ENCODE measurements around the gene CTDP1. TPM values are rescaled to one million over a fixed set of nuclear protein-coding genes. Genes with fewer than 3 reads are reported as not detected.

CTDP1 gene
- total RNA-seq, 1 donor from 2014 or later: 25.2 TPM

DNA sequence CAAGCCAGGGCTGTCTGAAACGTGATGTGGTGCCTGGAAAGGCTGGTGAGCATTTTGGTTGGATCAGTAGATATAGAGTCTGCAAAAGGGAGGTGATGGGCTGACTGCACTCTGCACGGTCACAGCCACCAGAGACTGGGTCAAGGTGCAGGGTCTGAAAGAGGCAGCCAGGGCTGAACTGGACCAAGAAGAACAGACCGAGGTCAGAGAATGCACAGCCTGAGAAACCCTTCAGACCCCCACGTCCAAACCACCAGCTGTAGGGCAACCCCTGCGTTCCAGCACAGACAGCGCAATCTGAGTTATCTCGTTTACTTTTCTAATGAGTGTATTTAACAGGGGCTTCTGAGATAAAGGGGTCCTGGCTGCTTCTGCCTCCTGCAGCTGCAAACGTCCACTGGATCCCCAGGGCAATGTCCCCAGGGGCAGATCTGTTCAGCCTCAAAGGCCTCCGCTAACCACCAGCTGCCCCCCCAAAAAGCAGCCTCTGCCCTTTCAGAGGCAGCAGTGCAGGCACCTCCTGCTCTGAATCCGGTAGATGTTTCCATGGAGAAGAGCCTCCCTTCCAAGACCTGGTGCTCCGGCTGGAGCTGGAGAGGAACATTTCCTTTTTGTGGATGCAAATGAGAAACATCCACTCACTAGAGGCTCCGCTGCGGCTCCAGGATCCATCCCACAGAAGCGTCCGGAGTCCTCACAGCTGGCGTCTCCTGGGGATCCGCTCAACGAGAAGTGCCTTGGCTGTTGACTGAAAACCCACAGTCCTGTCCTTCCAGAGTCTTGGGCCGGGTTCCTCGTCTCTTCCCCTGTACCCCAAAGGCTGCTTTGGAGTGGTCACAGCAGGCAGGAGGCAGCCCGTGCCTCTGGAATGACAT lies 117.2 kb downstream of the CTDP1 start:
- intact Hi-C loops (cut with DNase I): no loop called here
- no peak for ATAC-seq
- Histone ChIP-seq H3K27ac (no peak overlapping the region), H3K36me3 (no peaks in the 10 kb centered on the region), H3K4me1 (peaks cover 23% of the 10 kb centered on the region), H3K9me3 (no peaks in the 10 kb centered on the region), H3K4me3 (no peak overlapping the region), H3K27me3 (ENCODE audit: low read depth) (peaks cover 62% of the 10 kb centered on the region)
- TF ChIP-seq, protein P1, sequence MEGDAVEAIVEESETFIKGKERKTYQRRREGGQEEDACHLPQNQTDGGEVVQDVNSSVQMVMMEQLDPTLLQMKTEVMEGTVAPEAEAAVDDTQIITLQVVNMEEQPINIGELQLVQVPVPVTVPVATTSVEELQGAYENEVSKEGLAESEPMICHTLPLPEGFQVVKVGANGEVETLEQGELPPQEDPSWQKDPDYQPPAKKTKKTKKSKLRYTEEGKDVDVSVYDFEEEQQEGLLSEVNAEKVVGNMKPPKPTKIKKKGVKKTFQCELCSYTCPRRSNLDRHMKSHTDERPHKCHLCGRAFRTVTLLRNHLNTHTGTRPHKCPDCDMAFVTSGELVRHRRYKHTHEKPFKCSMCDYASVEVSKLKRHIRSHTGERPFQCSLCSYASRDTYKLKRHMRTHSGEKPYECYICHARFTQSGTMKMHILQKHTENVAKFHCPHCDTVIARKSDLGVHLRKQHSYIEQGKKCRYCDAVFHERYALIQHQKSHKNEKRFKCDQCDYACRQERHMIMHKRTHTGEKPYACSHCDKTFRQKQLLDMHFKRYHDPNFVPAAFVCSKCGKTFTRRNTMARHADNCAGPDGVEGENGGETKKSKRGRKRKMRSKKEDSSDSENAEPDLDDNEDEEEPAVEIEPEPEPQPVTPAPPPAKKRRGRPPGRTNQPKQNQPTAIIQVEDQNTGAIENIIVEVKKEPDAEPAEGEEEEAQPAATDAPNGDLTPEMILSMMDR (IDR thresholded peaks at IDR 0.05): no peak
- no peak for DNase-seq

- ATAC-seq: peak; percentile 40 to 66
- intact Hi-C loops (cut with DNase I): no loop called here
- Histone ChIP-seq H3K36me3 (no peaks in the 10 kb centered on the region), H3K4me3 (peak within 1 kb of the TSS; percentile 37), H3K9me3 (no peaks in the 10 kb centered on the region), H3K27ac (no peak within 1 kb of the TSS), H3K4me1 (peaks cover 13% of the 10 kb centered on the region), H3K27me3 (ENCODE audit: low read depth) (peaks cover 55% of the 10 kb centered on the region)
- TF ChIP-seq, protein P1 (IDR thresholded peaks at IDR 0.05): no peak
- no peak for DNase-seq
These were observed 118.1 kb downstream of the CTDP1 start, which contains the start of gene KCNG2 for GRCh38 chr18:79797518-79798345. TSS of gene KCNG2 (plus strand) at chr18:79797938. CDS start at chr18:79863668, 65,730 bp downstream.

DNA sequence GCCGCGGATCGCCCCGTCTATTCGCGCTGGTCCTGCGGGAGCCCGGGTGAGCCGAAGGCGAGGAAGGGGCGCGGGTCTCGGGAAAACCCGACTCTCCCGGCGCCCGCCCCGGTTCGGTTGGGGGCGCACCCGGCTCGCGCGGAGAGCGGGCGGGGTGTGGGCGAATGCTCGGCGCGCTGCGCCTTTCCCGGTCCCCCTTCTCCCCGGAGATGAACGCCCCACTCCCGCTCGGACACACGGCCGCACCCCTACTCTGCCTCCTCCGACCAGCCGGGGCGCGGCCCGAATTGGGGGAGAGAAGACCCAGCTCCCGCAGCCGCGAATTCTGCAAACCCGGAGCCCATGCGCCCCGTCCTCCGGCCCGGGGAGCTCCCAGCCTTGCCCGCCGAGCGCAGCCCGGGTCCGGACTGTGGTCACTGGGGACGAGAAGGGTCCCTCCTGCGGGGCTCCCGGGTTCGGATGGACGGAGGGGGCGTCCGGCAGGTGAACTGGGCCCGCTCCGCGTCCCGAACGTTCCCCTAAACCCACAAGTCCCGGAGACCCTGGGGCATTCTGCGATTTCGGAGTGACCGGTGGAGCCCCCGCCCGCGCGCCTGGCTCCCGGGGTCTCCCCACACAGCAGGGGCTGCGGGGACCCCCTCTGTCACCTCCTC lies 118.9 kb downstream of the CTDP1 start:
- peak; percentile 5 to 13 for ATAC-seq
- peaks cover 48% of the 10 kb centered on the region for H3K27me3 ChIP-seq (ENCODE audit: low read depth)
- H3K27ac ChIP-seq: no peak overlapping the region
- intact Hi-C loops (cut with DNase I): no loop called here
- H3K4me3 ChIP-seq: peak overlapping the region; percentile 37
- no peaks in the 10 kb centered on the region for H3K36me3 ChIP-seq
- no peak for DNase-seq
- no peaks in the 10 kb centered on the region for H3K9me3 ChIP-seq
- peaks cover 13% of the 10 kb centered on the region for H3K4me1 ChIP-seq
- TF ChIP-seq, protein P1 (IDR thresholded peaks at IDR 0.05): no peak

DNA sequence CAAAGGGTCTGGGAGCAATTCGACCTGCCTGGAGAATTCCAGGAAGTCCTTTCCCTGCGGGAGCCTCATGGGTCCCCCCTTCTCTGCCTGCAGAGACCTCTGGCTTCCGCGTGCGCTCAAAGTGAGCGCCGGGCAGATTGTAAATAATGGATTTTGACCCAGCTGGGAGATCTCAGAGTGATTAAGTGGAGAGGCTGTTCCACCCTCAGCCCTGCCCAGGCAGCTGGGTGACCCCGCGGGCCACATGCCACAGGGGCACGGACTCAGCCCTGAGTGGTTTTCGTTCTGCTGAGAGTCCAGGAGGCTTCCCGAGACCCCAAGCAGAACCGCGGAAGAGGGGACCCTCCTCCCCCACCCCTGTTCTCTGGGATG lies 119.4 kb downstream of the CTDP1 start:
- TF ChIP-seq, protein P1 (IDR thresholded peaks at IDR 0.05): no peak
- intact Hi-C loops (cut with DNase I): no loop called here
- no peak overlapping the region for H3K27ac ChIP-seq
- peak in 1 of 2 donors; percentile 16 for ATAC-seq
- no peaks in the 10 kb centered on the region for H3K36me3 ChIP-seq
- peaks cover 13% of the 10 kb centered on the region for H3K4me1 ChIP-seq
- H3K27me3 ChIP-seq (ENCODE audit: low read depth): peaks cover 48% of the 10 kb centered on the region
- no peak for DNase-seq
- peak overlapping the region; percentile 37 for H3K4me3 ChIP-seq
- H3K9me3 ChIP-seq: no peaks in the 10 kb centered on the region
